Uterus (tissue), 4 donors: Measurements from ENCODE around the gene SERINC2. TPM values are rescaled to one million over a fixed set of nuclear protein-coding genes. Genes with fewer than 3 reads are reported as not detected.
"Not testable (repeated sequence)": the region's sequence is repeated elsewhere in the genome, so short reads cannot be mapped to it uniquely, and the experiment has no call there.

Experiments used
- DNase-seq, 2 donors: peaks; one replicate each; pipeline ENCODE4 v3.0.0-alpha.2; 2019 to 2020
- H3K27ac ChIP-seq, 2 donors: fragments of 200-600 bp; sonication (generic); 1 replicate in 1 of 2; 2 replicates in 1 of 2; pipeline ENCODE4 v1.5.1; 2016 to 2018
- H3K27me3 ChIP-seq, 2 donors: fragments of 200-600 bp; sonication (generic); one replicate each; pipeline ENCODE4 v1.5.1; 2018 to 2019; ENCODE audit warnings: control low read depth in 1 of 2
- H3K36me3 ChIP-seq, 2 donors: fragments of 200-600 bp; sonication (generic); one replicate each; pipeline ENCODE4 v1.5.1; 2019; ENCODE audit warnings: control low read depth in 1 of 2
- H3K4me1 ChIP-seq, 2 donors: fragments of 200-600 bp; sonication (generic); one replicate each; pipeline ENCODE4 v1.5.1; 2018 to 2019; ENCODE audit warnings: control low read depth in 1 of 2
- H3K4me3 ChIP-seq, 2 donors: fragments of 200-600 bp; sonication (generic); 1 replicate in 1 of 2; 2 replicates in 1 of 2; pipeline ENCODE4 v1.5.1; 2018 to 2019; ENCODE audit warnings: mild to moderate bottlenecking in 1 of 2
- H3K9me3 ChIP-seq, 2 donors: fragments of 200-600 bp; sonication (generic); one replicate each; pipeline ENCODE4 v1.5.1; 2019; ENCODE audit warnings: control low read depth in 1 of 2
- POLR2A ChIP-seq, 2 donors: fragments of 450-650 bp; IDR thresholded peaks; one replicate each; pipeline ENCODE4 v1.6.1; 2016; ENCODE audit warnings: antibody characterized with exemption in 2 of 2, mild to moderate bottlenecking in 1 of 2, moderate library complexity in 1 of 2
- intact Hi-C: fragments of 100-400 bp; cut with DNase I; formaldehyde crosslinking; loops from one replicate; pipeline ENCODE4 v1.15.1; 2023; ENCODE audit warnings: low total_unique reads
- total RNA-seq, 4 donors: library from RNA; depleted of rRNA in 3 of 4; stranded (reverse); fragments of >200 nt in 3 of 4; gene quantifications; one replicate each; pipeline versions ENCODE4 v1.1.0 to v1.2.4, GENCODE V29; 2014 to 2023
- TF ChIP-seq, protein P1 (sequence below), 4 experiments: fragments of 200-600 bp in 2 of 4; fragments of 450-650 bp in 2 of 4; sonication (generic) in 2 of 4; IDR thresholded peaks; one replicate each; pipeline ENCODE4 v1.5.1; 2016 to 2019; ENCODE audit warnings: antibody characterized with exemption in 4 of 4, mild to moderate bottlenecking in 2 of 4, moderate library complexity in 1 of 4
- donor health status: DM: yes; HTN: yes; CAD: no.

Gene SERINC2
- total RNA-seq, 4 donors from 2014 or later, result 0.29 to 3.9 (median 1.7) TPM; not detected in 1

DNA sequence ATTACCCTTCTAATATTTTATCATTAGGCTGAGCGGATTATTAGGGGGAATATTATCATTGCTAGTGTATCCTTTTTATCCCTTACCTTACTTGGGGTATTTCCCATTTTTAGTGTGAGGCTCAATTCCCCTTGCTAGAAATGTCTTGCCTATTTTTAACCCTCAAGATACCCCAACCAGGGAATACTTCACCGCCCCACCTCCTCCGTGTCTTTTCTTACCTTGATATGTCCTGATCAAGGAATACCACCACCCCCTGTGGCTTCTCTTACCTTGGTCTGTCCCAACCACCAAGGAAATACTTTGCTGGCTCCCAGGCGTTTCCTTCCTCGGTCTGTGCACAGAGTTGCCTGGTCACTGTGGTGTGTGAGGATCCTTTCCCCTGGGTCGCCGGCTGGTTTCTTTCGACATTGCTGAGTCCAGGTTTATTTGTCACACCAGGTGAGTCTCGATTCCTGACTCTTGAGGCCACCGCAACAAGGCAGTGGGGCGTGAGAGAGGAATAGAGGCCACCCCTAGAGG lies 57.8 kb downstream of the SERINC2 start:
- Histone ChIP-seq H3K9me3 (no peaks in the 10 kb centered on the region), H3K27ac (no peak overlapping the region), H3K27me3 (no peaks in the 10 kb centered on the region), H3K4me1 (no peaks in the 10 kb centered on the region), H3K36me3 (no peaks in the 10 kb centered on the region), H3K4me3 (no peak overlapping the region)
- DNase-seq, result no peak
- intact Hi-C loops, result no loop called here
- TF ChIP-seq POLR2A (IDR thresholded peaks at IDR 0.05), result no peak
- TF ChIP-seq, protein P1, sequence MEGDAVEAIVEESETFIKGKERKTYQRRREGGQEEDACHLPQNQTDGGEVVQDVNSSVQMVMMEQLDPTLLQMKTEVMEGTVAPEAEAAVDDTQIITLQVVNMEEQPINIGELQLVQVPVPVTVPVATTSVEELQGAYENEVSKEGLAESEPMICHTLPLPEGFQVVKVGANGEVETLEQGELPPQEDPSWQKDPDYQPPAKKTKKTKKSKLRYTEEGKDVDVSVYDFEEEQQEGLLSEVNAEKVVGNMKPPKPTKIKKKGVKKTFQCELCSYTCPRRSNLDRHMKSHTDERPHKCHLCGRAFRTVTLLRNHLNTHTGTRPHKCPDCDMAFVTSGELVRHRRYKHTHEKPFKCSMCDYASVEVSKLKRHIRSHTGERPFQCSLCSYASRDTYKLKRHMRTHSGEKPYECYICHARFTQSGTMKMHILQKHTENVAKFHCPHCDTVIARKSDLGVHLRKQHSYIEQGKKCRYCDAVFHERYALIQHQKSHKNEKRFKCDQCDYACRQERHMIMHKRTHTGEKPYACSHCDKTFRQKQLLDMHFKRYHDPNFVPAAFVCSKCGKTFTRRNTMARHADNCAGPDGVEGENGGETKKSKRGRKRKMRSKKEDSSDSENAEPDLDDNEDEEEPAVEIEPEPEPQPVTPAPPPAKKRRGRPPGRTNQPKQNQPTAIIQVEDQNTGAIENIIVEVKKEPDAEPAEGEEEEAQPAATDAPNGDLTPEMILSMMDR (IDR thresholded peaks at IDR 0.05), result no peak

DNA sequence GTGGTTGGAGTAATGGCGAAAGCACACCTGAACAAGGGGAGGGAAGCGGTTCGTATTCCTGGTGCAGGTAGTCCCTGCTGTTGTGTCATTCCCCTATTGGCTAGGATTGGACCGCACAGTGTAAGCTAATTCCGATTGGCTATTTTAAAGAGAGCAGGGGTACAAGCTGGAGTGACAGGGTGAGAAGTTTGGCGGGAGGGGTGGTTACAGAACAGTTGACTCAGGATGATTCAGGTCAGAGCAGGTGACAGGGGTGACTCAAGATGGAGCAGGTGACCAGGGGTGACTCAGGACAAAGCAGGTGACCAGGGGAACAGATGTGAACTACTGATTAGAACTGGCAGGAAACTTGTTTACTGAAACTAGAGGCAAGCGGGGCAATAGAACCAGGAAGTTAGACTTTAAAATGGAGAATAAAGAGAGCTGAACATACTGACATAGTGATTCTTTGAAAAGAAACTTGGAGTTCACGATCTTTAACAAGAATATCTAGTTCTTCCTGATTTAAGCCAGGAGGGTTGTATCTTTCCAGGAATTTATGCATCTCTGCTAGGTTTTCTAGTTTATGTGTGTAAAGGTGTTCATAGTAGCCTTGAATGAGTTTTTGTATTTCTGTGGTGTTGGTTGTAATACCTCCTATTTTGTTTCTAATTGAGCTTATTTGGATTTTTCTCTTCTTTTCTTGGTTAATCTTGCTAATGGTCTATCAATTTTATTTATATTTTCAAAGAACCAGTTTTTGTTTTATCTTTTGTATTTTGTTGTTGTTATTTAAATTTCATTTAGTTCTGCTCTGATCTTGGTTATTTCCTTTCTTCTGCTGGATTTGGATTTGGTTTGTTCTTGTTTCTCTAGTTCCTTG lies 58.7 kb downstream of the SERINC2 start:
- H3K36me3 ChIP-seq, H3K4me1 ChIP-seq, H3K4me3 ChIP-seq, intact Hi-C loops, DNase-seq, H3K27me3 ChIP-seq, H3K9me3 ChIP-seq, H3K27ac ChIP-seq: not testable (repeated sequence)

- H3K4me1 ChIP-seq, H3K9me3 ChIP-seq, DNase-seq, H3K27ac ChIP-seq, H3K4me3 ChIP-seq, H3K27me3 ChIP-seq, intact Hi-C loops, H3K36me3 ChIP-seq: not testable (repeated sequence)
Observed at GRCh38 chr1:31472314-31472651, 59.3 kb downstream of the SERINC2 start.

- H3K27me3 ChIP-seq, DNase-seq, H3K9me3 ChIP-seq, H3K36me3 ChIP-seq, intact Hi-C loops, H3K4me3 ChIP-seq, H3K27ac ChIP-seq, H3K4me1 ChIP-seq: not testable (repeated sequence)
Observed at GRCh38 chr1:31472673-31473072, 59.7 kb downstream of the SERINC2 start.

- H3K27ac ChIP-seq, H3K27me3 ChIP-seq, H3K9me3 ChIP-seq, H3K36me3 ChIP-seq, intact Hi-C loops, H3K4me1 ChIP-seq, H3K4me3 ChIP-seq, DNase-seq: not testable (repeated sequence)
Observed at GRCh38 chr1:31473508-31473907, 60.5 kb downstream of the SERINC2 start.

DNA sequence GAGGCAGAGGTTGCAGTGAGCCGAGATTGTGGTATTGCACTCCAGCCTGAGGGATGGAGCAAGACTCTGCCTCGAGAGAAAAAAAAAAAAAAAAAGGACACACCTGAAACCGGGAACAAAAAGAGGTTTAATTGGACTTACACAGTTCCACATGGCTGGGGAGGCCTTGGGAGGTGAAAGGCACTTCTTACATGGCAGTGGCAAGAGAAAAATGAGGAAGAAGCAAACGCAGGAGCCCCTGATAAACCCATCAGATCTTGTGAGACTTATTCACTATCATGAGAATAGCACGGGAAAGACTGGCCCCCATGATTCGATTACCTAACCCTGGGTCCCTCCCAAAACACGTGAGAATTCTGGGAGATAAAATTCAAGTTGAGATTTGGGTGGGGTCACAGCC lies 61.6 kb downstream of the SERINC2 start:
- DNase-seq, H3K4me1 ChIP-seq, H3K36me3 ChIP-seq, H3K4me3 ChIP-seq, H3K27me3 ChIP-seq, H3K27ac ChIP-seq, H3K9me3 ChIP-seq, intact Hi-C loops: not testable (repeated sequence)

DNA sequence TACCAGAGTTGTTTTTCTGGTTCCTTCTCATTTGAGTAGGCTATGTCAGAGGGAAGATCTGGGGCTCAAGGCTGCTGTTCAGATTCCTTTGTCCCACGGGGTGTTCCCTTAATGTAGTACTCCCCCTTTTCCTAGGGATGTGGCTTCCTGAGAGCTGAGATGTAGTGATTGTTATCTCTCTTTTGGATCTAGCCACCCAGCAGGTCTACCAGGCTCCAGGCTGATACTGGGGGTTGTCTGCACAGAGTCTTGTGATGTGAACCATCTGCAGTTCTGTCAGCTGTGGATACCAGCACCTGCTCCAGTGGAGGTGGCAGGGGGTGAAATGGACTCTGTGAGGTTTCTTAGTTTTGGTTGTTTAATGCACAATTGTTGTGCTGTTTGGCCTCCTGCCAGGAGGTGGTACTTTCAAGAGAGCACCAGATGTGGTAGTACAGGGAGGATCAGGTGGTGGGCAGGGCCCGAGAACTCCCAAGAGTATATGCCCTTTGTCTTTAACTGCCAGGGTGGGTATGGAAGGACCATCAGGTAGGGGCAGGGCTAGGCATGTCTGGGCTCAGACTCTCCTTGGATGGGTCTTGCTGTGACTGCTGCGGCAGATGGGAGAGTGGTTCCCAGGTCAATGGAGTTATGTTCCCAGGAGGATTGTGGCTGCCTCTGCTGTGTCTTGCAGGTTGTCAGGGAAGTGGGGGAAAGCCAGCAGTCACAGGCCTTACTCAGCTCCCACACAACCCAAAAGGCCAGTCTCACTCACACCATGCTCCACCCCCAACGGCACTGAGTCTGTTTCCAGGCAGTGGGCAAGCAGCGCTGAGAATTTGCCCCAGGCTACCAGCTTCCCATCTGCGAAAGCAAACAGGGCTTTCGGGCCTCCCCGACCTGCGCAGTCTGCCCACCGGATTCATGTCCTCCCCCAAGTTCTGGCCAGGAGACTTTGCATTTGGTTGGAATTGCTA lies 64.2 kb downstream of the SERINC2 start:
- DNase-seq, result no peak
- no peaks in the 10 kb centered on the region for H3K36me3 ChIP-seq
- H3K27ac ChIP-seq, result no peak overlapping the region
- intact Hi-C loops, result no loop called here
- no peaks in the 10 kb centered on the region for H3K9me3 ChIP-seq
- no peak overlapping the region for H3K4me3 ChIP-seq
- H3K4me1 ChIP-seq, result no peaks in the 10 kb centered on the region
- H3K27me3 ChIP-seq, result no peaks in the 10 kb centered on the region
- TF ChIP-seq, protein P1 (IDR thresholded peaks at IDR 0.05), result no peak
- no peak for TF ChIP-seq POLR2A (IDR thresholded peaks at IDR 0.05)
